Upper lobe of left lung (tissue), 6 donors: ENCODE results near the gene COG6. TPM values are rescaled to one million over a fixed set of nuclear protein-coding genes. Genes with fewer than 3 reads are reported as not detected.

Experiments
- ATAC-seq, 2 donors: fragments of 200-7000 bp; cut with Tn5 transposase; one replicate each; pipeline ENCODE4 v1.9.1; 2022; ENCODE audit warnings: mild to moderate bottlenecking in 2 of 2, moderate library complexity in 2 of 2; ENCODE audit not compliant: low FRiP score in 2 of 2
- DNase-seq, 2 donors: peaks; one replicate each; pipeline ENCODE4 v3.0.0-alpha.2; 2019 to 2020
- H3K27ac ChIP-seq, 4 donors: fragments of 200-600 bp; sonication (generic); one replicate each; pipeline ENCODE4 v1.5.1; 2016 to 2019
- H3K27me3 ChIP-seq, 4 donors: fragments of 200-600 bp; sonication (generic); one replicate each; pipeline ENCODE4 v1.5.1; 2017 to 2019
- H3K36me3 ChIP-seq, 4 donors: fragments of 200-600 bp; sonication (generic); one replicate each; pipeline ENCODE4 v1.5.1; 2016 to 2019
- H3K4me1 ChIP-seq, 4 donors: fragments of 200-600 bp; sonication (generic); one replicate each; pipeline ENCODE4 v1.5.1; 2018 to 2019
- H3K4me3 ChIP-seq, 4 donors: fragments of 200-600 bp; sonication (generic); one replicate each; pipeline ENCODE4 v1.5.1; 2017 to 2019; ENCODE audit warnings: mild to moderate bottlenecking in 2 of 4, moderate library complexity in 1 of 4
- H3K9me3 ChIP-seq, 4 donors: fragments of 200-600 bp; sonication (generic); one replicate each; pipeline ENCODE4 v1.5.1; 2018 to 2019
- EP300 ChIP-seq, 4 donors: sonication (generic); formaldehyde crosslinking; IDR thresholded peaks; one replicate each; pipeline ENCODE4 v1.5.1; 2017; ENCODE audit warnings: antibody characterized with exemption in 4 of 4, control low read depth in 2 of 4
- POLR2A ChIP-seq, 4 donors: fragments of 450-650 bp; IDR thresholded peaks; one replicate each; pipeline ENCODE4 v1.5.1; 2016 to 2017; ENCODE audit warnings: antibody characterized with exemption in 4 of 4, mild to moderate bottlenecking in 2 of 4
- POLR2AphosphoS5 ChIP-seq, 2 donors: sonication (generic); formaldehyde crosslinking; IDR thresholded peaks; one replicate each; pipeline ENCODE4 v1.5.1; 2017; ENCODE audit warnings: antibody characterized with exemption in 2 of 2
- WGBS, 2 donors: methylation state at CpG; one replicate each; pipeline ENCODE4 v1.1.5; 2017 to 2018; 5-methylcytosine and 5-hydroxymethylcytosine counted together
- total RNA-seq, 6 donors: library from RNA; depleted of rRNA in 4 of 6; stranded (reverse); fragments of >200 nt in 4 of 6; gene quantifications; one replicate each; pipeline versions ENCODE4 v1.1.0 to v1.2.1, GENCODE V29; 2016 to 2021
- TF ChIP-seq, protein P1 (sequence below), 6 experiments: fragments of 450-650 bp in 4 of 6; fragments of 200-600 bp in 2 of 6; sonication (generic) in 2 of 6; IDR thresholded peaks; one replicate each; pipeline ENCODE4 v1.5.1; 2016 to 2019; ENCODE audit warnings: antibody characterized with exemption in 6 of 6
- donor health status: DM: no; HTN: no; CAD: no; lungs with moderate emphysema.
- donor health status: DM: no; HTN: yes; CAD: no; lungs with severe emphysema.

Gene COG6
- total RNA-seq, 6 donors from 2014 or later: 10.3 to 37.5 (median 17.2) TPM

DNA sequence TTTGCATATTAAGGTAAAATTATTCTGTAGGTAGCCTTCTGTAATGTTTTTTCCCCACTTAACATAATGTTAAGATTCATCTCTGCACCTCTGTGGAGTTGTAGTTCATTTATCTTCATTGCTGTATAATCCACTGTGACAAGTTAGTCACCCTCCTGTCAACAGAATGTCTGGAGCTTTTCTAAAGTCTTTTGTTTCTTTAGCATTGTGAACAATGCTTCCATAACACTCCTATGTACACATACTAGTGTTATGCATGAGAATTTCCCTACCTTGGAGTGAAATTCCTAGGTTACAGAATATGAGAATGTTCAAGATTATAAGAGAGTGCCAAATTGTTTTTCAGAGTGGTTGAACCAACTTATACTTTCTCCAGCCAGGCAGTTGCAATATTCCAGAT is 113.5 kb downstream of the COG6 start:
- no peak overlapping the region for H3K4me3 ChIP-seq

DNA sequence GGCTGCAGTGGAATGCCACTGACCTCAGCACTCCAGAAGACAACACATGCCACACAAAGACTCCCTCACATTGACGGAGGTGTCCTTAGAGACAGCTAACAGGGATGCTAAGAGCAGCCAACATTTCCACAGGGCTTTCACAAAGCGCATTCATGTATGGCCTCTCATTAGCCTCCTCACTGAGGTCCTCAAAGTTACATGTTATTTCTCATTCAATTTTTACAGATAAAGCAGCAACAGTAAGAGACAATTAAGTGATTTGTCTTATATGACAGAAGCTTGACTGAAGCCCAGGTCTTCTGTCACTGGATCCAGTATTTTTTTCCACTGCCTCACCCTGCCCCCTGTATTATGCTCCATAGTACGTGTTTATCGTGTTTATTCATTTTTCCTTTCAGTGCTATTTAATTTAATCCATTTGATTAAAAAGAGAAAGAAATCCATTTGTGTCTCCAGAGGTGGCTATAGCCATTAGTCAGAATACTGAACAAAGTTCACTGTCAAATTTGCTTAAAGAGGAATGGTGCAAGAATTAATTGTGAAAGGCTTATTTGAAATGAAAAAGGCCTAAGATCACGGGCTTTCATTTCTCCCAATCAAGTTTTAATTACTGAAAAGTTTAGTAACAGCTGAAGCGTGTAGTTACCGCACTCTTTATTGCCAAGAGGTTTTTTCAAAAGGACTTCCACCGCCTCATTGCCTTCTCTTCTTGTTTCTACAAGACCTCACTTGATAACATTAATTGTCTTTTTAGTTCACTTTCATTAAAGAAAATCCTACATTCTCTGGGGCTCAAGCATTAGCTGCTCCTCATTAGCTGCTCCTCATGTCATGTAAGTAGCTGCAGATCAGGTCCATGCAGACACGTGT is 115.0 kb downstream of the COG6 start:
- 79 to 83% methylated on average over 9 of the region's 9 CpGs for WGBS, 2 donors
- Histone ChIP-seq H3K36me3 (no peaks in the 10 kb centered on the region), H3K27ac (no peak overlapping the region), H3K9me3 (no peaks in the 10 kb centered on the region), H3K4me1 (peaks cover 6 to 9% (median 9%) of the 10 kb centered on the region in 4 donors), H3K4me3 (no peak overlapping the region), H3K27me3 (no peaks in the 10 kb centered on the region)
- DNase-seq (no peak), ATAC-seq (no peak)
- TF ChIP-seq, protein P1, sequence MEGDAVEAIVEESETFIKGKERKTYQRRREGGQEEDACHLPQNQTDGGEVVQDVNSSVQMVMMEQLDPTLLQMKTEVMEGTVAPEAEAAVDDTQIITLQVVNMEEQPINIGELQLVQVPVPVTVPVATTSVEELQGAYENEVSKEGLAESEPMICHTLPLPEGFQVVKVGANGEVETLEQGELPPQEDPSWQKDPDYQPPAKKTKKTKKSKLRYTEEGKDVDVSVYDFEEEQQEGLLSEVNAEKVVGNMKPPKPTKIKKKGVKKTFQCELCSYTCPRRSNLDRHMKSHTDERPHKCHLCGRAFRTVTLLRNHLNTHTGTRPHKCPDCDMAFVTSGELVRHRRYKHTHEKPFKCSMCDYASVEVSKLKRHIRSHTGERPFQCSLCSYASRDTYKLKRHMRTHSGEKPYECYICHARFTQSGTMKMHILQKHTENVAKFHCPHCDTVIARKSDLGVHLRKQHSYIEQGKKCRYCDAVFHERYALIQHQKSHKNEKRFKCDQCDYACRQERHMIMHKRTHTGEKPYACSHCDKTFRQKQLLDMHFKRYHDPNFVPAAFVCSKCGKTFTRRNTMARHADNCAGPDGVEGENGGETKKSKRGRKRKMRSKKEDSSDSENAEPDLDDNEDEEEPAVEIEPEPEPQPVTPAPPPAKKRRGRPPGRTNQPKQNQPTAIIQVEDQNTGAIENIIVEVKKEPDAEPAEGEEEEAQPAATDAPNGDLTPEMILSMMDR (IDR thresholded peaks at IDR 0.05): no peak
- TF ChIP-seq POLR2A (IDR thresholded peaks at IDR 0.05): no peak
- no peak for TF ChIP-seq EP300 (IDR thresholded peaks at IDR 0.05)
- no peak for TF ChIP-seq POLR2AphosphoS5 (IDR thresholded peaks at IDR 0.05)

More for the DNA sequence above, 113.5 kb downstream of the COG6 start:
- ATAC-seq (no peak), DNase-seq (no peak)
- H3K9me3 ChIP-seq: no peaks in the 10 kb centered on the region
- no peak overlapping the region for H3K27ac ChIP-seq
- peaks cover 6 to 10% (median 9%) of the 10 kb centered on the region in 4 donors for H3K4me1 ChIP-seq
- no peaks in the 10 kb centered on the region for H3K36me3 ChIP-seq
- no peak for TF ChIP-seq POLR2A (IDR thresholded peaks at IDR 0.05)
- TF ChIP-seq EP300 (IDR thresholded peaks at IDR 0.05): no peak
- TF ChIP-seq, protein P1 (IDR thresholded peaks at IDR 0.05): no peak
- TF ChIP-seq POLR2AphosphoS5 (IDR thresholded peaks at IDR 0.05): no peak
- H3K27me3 ChIP-seq: no peaks in the 10 kb centered on the region

DNA sequence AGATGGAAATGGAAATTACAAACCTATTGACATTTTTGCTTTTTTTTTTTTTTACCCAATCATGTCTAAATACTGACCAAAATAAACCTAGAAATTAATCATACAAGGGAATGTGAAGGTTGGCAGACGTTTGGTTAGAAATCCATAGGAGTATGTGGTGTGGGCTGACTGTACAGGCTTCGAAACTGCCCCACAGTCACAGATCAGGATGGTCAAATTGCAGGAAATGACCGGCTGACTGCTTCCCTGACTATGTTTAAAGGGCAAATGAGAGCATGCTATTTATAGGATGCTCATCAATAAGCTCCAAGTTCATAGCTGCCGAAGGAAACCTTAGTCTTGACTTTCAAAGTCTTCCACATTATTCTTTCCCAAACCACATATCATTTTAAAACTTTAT is 118.4 kb downstream of the COG6 start:
- ATAC-seq: no peak
- no peaks in the 10 kb centered on the region for H3K36me3 ChIP-seq

DNA sequence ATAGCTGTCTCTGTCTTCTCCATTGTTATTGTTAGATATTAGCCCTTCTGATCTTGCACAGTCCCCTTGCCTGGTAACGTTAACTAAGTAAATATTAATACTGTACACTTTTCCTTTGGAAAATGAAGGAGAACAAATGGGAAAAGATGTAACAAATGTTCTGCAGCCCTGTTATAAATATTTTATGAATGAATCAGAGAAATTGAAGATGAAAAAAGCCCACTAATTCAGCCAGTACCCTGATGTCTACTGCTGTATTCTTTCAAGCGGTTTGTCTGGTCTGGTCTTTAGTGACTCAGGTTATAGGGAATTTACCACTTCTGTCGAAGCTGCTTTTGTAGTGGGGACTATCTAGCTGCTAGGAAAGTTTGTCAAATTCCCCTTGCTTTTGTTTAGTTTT is 121.0 kb downstream of the COG6 start:
- Histone ChIP-seq H3K36me3 (no peaks in the 10 kb centered on the region), H3K27me3 (no peaks in the 10 kb centered on the region), H3K4me1 (no peaks in the 10 kb centered on the region), H3K27ac (no peak overlapping the region), H3K9me3 (no peaks in the 10 kb centered on the region), H3K4me3 (no peak overlapping the region)
- no peak for DNase-seq
- TF ChIP-seq EP300 (IDR thresholded peaks at IDR 0.05): no peak
- no peak for TF ChIP-seq POLR2AphosphoS5 (IDR thresholded peaks at IDR 0.05)
- no peak for TF ChIP-seq POLR2A (IDR thresholded peaks at IDR 0.05)
- TF ChIP-seq, protein P1 (IDR thresholded peaks at IDR 0.05): no peak
- ATAC-seq: no peak
- whole genome bisulfite sequencing, 2 donors: 64 to 72% methylated on average over 3 of the region's 3 CpGs

More for the DNA sequence above, 118.4 kb downstream of the COG6 start:
- WGBS, 2 donors: 74 to 75% methylated on average over 4 of the region's 4 CpGs
- Histone ChIP-seq H3K9me3 (no peaks in the 10 kb centered on the region), H3K4me1 (no peaks in the 10 kb centered on the region), H3K4me3 (no peak overlapping the region), H3K27ac (no peak overlapping the region), H3K27me3 (no peaks in the 10 kb centered on the region)
- TF ChIP-seq, protein P1 (IDR thresholded peaks at IDR 0.05): no peak
- TF ChIP-seq POLR2AphosphoS5 (IDR thresholded peaks at IDR 0.05) (no peak), POLR2A (IDR thresholded peaks at IDR 0.05) (no peak), EP300 (IDR thresholded peaks at IDR 0.05) (no peak)
- DNase-seq: no peak

DNA sequence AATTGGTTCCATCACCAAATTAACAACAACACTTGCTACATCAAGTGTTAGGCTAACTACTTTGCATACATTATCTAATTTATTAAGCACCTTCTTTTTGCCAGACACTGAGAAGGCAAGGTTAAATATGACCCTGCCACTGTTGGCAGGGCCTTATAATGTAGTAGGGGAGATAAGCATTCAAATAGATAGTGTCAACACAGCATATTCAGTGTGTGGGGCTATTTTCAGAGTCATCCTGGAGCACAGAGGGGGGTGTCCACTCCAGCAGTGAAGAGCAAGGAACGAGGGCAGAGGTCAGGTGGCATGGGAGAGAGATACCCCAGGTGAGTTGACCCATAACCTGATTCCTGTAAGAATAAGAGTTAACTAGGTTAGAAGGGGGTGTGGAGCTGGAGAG is 121.6 kb downstream of the COG6 start:
- Histone ChIP-seq H3K9me3 (no peaks in the 10 kb centered on the region), H3K4me1 (no peaks in the 10 kb centered on the region), H3K27me3 (no peaks in the 10 kb centered on the region), H3K4me3 (no peak overlapping the region), H3K36me3 (no peaks in the 10 kb centered on the region), H3K27ac (no peak overlapping the region)
- ATAC-seq (no peak), DNase-seq (no peak)
- 93 to 95% methylated on average over 1 of the region's 1 CpG for WGBS, 2 donors
- TF ChIP-seq POLR2A (IDR thresholded peaks at IDR 0.05) (no peak), POLR2AphosphoS5 (IDR thresholded peaks at IDR 0.05) (no peak), EP300 (IDR thresholded peaks at IDR 0.05) (no peak)
- TF ChIP-seq, protein P1 (IDR thresholded peaks at IDR 0.05): no peak
